Chondrocyte (in vitro differentiated cells): Measurements from ENCODE around the gene GINS1. TPM values are rescaled to one million over a fixed set of nuclear protein-coding genes. Genes with fewer than 3 reads are reported as not detected.
A peak's percentile ranks its signal among the peaks of the same experiment; 100 is the strongest.

Experiments
- DNase-seq: peaks from one replicate; pipeline ENCODE4 v3.0.0; 2021; ENCODE audit warnings: mixed read lengths, low spot score
- H3K27ac Mint-ChIP-seq: one replicate; pipeline ENCODE4 v1.8.0; 2021; ENCODE audit warnings: mild to moderate bottlenecking, moderate library complexity, mixed read lengths; ENCODE audit not compliant: unreplicated experiment
- H3K27me3 Mint-ChIP-seq: 2 replicates; pipeline ENCODE4 v1.8.0; 2021; ENCODE audit warnings: low read depth, mixed read lengths
- H3K36me3 Mint-ChIP-seq: 2 replicates; pipeline ENCODE4 v1.8.0; 2021; ENCODE audit warnings: low read depth, mixed read lengths
- H3K4me1 Mint-ChIP-seq: 2 replicates; pipeline ENCODE4 v1.8.0; 2021; ENCODE audit warnings: low read depth, mild to moderate bottlenecking, mixed read lengths
- H3K4me3 Mint-ChIP-seq: one replicate; pipeline ENCODE4 v1.8.0; 2021; ENCODE audit warnings: mild to moderate bottlenecking, moderate library complexity, mixed read lengths; ENCODE audit not compliant: unreplicated experiment
- H3K9me3 Mint-ChIP-seq: 2 replicates; pipeline ENCODE4 v1.8.0; 2021; ENCODE audit warnings: low read depth, mixed read lengths
- CTCF ChIP-seq: fragments of 200-600 bp; sonication (generic); IDR thresholded peaks from 2 replicates; pipeline ENCODE4 v1.5.0; 2021; ENCODE audit warnings: antibody characterized with exemption, mild to moderate bottlenecking, moderate library complexity
- long read RNA-seq: library from polyadenylated mRNA; stranded (forward); transcript quantifications from one replicate; pipeline ENCODE4 v2.0.0, GENCODE V29; 2021
- total RNA-seq: library from RNA; stranded (reverse); gene quantifications from 3 replicates; pipeline ENCODE4 v1.2.1, GENCODE V29; 2021

The GINS1 gene
- 3.5 to 7.3 TPM (median 4.9 TPM) in 3 replicates for total RNA-seq
- long read RNA-seq, partial matches to known transcripts, result 0 of 2 reads
- long read RNA-seq, other reads (novel, unspliced or antisense), result 1 of 2 reads

DNA sequence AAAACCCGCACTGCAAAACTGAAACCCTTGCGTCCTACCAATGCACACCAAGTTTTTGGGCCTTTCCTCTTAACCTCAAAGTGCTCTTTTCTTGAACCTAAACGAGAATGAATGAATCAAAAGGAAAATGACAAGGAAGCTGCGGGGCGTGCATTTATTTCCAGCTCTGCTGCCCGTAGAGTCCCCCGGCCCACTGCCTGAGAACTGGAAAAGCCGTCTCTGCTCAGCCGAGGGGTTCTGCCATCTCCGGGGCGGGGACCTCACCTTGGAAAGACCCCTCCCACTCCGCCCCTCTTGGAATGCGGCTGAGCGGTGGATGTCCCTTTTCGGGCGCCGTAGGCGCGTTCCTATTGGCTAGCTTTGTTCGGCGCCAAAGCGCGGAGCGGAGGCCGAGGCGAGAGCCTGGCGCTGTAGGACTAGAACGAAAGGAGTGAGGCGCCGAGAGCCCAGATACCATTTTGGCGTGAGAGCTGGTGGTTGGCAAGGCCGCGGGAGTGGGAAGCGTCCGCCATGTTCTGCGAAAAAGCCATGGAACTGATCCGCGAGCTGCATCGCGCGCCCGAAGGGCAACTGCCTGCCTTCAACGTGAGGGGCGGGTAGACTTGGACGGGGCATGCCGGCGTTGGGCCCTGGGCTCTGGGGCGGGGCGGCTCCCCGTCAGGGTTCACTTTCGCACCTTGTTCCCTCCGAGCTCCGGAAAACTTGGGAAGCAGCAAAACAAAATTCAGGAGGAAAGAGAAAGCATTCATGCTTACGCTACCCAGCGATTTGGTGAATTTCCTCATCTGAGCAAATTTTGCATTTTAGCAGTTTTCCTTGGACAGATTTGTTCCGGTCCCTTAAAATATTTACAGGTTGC is at the start of gene GINS1:
Gene GINS1, plus strand, starts transcription at position 363 of the 859 bp plus-strand sequence. Its CDS starts 148 bp downstream, at position 511.
- peak within 1 kb of the TSS; percentile 88 for H3K4me3 Mint-ChIP-seq
- peaks cover 7% of the 10 kb centered on the region for H3K36me3 Mint-ChIP-seq
- H3K27ac Mint-ChIP-seq, result peak within 1 kb of the TSS; percentile 90
- H3K27me3 Mint-ChIP-seq, result no peaks in the 10 kb centered on the region
- peaks cover 13% of the 10 kb centered on the region for H3K9me3 Mint-ChIP-seq
- TF ChIP-seq CTCF, result peak; percentile 2
- peak; percentile 94 for DNase-seq
- H3K4me1 Mint-ChIP-seq, result peaks cover 23% of the 10 kb centered on the region

GRCh38 chr20:25360631-25361286 is 46.7 kb upstream of the GINS1 start:
- DNase-seq, result no peak
- Mint-ChIP-seq H3K36me3 (no peaks in the 10 kb centered on the region), H3K27me3 (no peaks in the 10 kb centered on the region), H3K9me3 (no peaks in the 10 kb centered on the region), H3K4me3 (no peak overlapping the region), H3K27ac (peak overlapping the region; percentile 83), H3K4me1 (peaks cover 25% of the 10 kb centered on the region)
- no peak for TF ChIP-seq CTCF

GRCh38 chr20:25361287-25361683 is 46.2 kb upstream of the GINS1 start:
- Mint-ChIP-seq H3K27ac (peak overlapping the region; percentile 83), H3K4me3 (no peak overlapping the region), H3K9me3 (no peaks in the 10 kb centered on the region), H3K36me3 (no peaks in the 10 kb centered on the region), H3K27me3 (no peaks in the 10 kb centered on the region), H3K4me1 (peaks cover 25% of the 10 kb centered on the region)
- TF ChIP-seq CTCF, result no peak
- no peak for DNase-seq

- H3K9me3 Mint-ChIP-seq, result no peaks in the 10 kb centered on the region
- no peaks in the 10 kb centered on the region for H3K27me3 Mint-ChIP-seq
- no peak for DNase-seq
- no peak overlapping the region for H3K27ac Mint-ChIP-seq
- H3K4me3 Mint-ChIP-seq, result no peak overlapping the region
- H3K4me1 Mint-ChIP-seq, result peaks cover 25% of the 10 kb centered on the region
- TF ChIP-seq CTCF, result no peak
- no peaks in the 10 kb centered on the region for H3K36me3 Mint-ChIP-seq
Observed at GRCh38 chr20:25364180-25364788, 43.2 kb upstream of the GINS1 start.
